Activated CD8-positive, alpha-beta memory T cell treated with anti-CD3 and anti-CD28 coated beads for 1 hour (primary cell): ENCODE measurements around the gene CHMP2A.
"Not testable (repeated sequence)": the region's sequence is repeated elsewhere in the genome, so short reads cannot be mapped to it uniquely, and the experiment has no call there.

Experiments
- DNase-seq, 2 donors: peaks; one replicate each; pipeline ENCODE4 v3.0.0-alpha.2; 2020; ENCODE audit warnings: low read depth in 1 of 2; ENCODE audit errors: extremely low read depth in 1 of 2

The CHMP2A gene

DNA sequence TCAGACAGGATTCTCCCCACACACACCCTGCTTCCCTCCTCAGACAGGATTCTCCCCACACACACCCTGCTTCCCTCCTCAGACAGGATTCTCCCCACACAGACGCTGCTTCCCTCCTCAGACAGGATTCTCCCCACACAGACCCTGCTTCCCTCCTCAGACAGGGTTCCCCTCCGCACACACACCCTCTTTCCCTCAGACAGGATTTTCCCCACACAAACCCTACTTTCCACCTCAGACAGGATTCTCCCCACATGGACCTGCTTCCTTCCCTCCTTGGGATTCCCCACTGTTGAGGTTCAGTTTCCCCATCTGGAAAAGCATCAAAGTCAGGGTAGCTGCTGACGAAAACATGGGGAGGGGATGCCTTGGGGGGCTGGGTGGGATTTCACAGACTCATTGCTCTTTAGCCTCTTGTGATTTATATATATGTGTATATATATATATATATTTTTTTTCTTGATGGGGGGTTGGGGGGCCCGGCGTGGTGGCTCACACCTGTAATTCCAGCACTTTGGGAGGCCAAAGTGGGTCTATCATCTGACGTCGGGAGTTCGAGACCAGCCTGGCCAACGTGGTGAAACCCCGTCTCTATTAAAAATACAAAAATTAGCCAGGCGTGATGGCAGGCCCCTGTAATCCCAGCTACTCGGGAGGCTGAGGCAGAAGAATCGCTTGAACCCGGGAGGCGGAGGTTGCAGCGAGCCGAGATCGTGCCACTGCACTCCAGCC is 12.1 kb downstream of the CHMP2A start:
- DNase-seq: not testable (repeated sequence)

GRCh38 chr19:58539169-58539559 is 15.7 kb downstream of the CHMP2A start:
- not testable (repeated sequence) for DNase-seq

GRCh38 chr19:58538257-58539168 is 16.4 kb downstream of the CHMP2A start:
- no peak for DNase-seq

DNA sequence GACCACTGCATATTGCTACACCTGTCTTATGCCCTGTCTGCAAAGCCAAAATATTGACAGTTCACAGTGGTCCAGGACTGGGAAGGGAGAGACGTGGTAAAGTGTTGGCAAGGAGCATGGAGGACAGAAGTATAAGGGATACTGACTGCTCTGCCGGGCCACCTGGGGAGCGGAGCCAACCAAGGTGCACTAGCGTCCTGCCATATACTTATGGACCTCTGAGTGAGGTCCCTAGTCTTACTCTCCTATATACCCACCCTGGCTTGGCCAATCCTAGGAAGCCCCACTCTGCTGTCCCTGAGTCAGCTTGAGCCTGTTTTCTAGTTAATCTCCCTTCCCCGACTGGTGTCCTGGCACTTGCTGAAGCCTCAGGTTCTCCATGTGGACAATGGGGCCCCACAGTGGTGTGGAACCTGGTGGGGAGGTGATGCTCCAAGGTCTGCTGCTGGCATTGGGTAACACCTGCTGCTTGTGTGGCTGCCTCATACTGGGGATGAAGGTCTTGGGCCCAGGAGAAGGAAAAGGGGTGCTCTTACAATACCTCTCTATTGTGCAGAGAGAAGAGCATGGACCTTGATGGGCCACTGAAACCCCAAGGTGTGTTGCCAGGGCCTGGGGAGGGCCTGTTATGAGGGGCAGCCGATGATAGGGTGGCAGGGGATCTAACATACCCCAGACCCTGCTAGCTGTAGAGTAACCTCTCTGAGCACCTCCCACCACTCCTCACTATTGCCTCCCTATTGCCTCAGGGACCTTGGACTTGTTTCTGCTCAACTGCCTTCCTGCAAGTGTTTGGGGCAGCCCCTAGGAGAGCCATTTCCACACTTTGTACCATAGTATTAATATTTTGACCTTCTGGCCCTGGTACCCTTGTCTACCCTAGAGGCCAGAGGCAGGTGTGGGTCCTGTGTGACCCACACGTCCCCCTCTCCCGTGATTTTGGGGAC is 17.8 kb downstream of the CHMP2A start:
- DNase-seq: no peak

DNA sequence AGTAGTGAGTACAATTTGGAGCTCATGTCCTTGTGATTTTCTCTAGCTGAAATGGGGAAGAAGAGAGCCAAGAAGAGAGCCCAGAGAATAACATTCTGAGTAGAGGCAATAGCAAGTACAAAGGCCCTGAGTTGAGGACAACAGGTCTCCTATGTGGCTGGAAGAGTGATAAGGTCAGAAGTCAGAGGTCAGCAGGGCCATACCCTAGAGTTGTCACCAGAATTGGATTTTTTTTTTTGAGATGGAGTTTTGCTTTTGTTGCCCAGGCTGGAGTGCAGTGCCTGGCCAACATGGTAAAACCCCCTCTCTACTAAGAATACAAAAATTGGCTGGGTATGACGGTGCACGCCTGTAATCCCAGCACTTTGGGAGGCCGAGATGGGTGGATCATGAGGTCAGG is 19.0 kb downstream of the CHMP2A start:
- no peak for DNase-seq

DNA sequence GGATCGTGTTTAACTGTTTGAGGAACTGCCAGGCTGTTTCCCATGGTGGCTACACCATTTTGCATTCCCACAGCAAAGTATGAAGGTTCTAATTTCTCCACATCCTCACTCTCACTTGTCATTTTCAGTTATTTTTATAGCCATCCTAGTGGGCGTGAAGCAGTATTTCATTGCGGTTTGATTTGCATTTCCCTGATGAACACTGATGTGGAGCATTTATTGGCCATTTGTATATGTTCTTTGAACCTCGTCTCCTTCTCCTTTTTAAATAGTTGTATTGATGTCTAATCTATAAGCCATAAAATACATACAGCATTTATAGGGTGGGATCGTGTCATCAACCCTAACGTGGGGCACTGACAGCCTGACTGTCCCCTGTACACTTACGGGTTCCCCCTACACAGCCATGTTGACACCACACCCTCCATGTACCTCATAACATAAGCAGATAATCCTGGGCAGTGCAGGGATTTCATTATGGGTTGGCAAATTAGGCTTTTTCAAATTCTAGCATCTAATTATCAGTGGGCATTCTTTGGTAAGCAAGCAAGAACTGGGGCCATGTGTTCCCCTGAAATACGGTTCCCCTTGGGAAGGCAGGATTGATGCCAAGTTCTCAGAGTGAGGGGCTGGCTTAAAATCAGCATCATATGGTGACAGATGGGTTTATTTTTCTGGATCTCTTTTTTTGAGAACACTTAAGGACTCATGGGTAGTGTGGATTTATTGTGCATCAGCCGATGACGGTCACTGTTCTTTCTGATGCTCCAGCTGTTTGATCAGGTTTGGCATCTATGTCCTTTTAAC is 23.7 kb downstream of the CHMP2A start:
- DNase-seq: no peak

- DNase-seq: no peak
Measured at GRCh38 chr19:58529405-58529804, 25.5 kb downstream of the CHMP2A start.

GRCh38 chr19:58522709-58523108 is 32.2 kb downstream of the CHMP2A start:
- DNase-seq: no peak

GRCh38 chr19:58521651-58522050 is 33.3 kb downstream of the CHMP2A start:
- no peak for DNase-seq

DNA sequence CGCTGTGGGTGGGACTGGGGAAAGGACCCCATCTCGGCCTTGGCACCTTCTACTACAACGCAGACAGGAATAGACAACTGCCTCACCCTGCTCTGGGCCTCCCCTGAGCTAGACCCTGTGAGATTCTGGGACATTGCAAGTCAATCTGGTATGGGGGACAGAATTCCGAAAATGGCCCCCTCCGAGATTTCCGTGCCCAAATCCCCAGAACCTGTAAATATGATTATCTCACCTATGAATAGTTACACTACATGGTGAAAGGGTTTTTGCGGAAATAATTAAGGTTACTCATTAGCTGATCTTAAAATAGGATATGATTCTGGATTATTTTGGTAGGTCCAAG is 34.7 kb downstream of the CHMP2A start:
- no peak for DNase-seq

DNA sequence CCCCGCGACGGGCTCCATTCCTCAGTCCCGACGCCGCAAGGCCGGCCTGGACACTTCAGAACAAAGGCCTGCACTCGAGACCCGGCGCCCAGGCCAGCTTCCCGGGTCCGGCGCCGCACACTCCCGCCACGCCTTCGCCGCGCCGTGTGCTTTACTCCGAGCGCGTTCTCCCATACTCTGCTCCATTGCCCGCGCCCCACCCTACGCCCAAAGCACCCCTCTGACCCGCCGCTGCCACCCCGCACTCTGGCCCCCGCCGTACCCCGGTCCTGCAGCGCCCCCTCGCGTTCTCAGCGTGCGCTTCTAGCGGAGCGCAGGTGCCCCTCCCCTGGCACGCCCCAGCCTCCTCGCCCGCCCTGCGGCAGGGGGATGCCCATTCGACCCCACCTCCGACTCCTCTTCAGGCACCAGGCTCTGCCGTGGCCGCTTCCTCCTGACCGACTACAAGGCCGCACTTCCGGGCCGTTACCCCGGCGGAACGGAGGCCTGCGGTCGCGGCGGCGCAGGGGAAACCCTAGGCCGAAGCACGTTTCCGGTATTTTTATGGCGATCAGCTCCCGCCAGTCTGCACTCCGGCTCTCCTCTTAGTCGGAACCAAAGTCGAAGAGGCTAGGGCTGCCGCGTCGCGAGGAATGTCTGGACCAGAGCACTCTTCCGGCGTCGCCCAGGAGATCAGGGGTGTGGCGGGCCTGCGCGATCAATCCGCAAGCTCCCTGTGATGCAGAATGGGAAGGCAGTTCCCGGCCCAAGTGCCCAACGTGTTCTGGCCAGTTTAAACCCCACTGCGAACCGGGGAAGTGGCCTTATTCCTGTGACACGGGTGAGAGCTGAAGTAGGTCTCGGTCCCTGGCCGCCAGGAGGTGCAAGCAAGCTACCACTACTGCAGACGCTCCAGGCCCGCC is 35.3 kb downstream of the CHMP2A start, which contains the start of gene ZBTB45:
TSS of gene ZBTB45 (minus strand) at position 456 of the 902 bp plus-strand sequence. CDS start 2,137 bp downstream, outside the sequence.
- DNase-seq: peak; percentile 73 to 80

DNA sequence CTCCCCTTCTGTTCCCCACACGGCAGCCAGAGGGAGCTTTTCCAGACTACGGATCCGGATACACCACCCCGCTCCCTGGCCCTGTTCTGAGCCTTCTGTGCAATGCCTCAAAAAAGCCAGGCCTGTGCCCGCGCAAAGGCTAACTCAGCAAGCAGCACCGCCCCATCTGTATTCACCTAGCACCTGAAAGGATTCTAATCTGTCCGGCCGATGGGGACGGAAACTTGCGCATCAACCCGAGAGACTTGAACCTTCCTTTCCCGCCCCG is 35.9 kb downstream of the CHMP2A start:
- DNase-seq: no peak

DNA sequence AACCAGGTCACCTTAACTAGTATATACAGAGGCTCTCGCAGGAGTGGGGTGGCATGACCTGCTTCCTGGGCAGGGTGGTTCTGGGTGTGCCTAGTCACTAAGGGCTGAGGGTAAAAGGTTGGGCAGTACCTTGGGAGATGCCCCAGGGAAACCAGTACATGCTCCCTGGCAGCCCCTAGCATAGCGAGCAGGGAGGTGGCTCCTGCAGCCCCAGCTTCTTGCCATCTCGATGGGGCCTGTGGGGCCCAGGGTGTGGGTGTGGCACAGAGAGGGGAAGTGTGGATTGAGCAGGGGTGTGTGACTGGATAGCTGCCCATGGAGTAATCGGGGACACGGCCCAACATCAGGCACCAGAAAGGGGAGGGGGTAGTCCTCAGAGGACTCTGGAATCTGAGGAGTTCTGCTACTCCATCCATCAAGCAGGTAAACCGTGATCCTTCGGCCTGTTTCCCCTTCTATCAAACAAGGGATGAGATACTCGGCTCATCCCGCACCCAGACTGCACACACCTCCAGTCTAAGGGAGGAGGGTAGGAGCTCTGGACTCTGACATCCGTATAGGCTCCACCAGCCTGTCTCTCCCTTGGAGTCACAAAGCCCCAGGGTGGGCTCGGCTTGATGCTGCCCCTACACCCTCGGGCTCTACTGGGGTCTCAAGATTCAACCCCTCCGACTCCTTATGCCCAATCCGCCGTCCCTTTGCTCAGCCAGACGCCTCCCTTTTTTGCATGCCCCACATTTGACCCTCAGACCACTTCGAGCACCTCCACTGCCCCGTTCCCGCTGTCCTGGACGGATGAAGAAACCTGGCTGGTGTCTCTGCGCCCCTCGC is 36.4 kb downstream of the CHMP2A start:
- no peak for DNase-seq

- DNase-seq: no peak
Measured at GRCh38 chr19:58516964-58517833, 37.7 kb downstream of the CHMP2A start.

GRCh38 chr19:58516246-58516836 is 38.6 kb downstream of the CHMP2A start:
- DNase-seq: no peak

- no peak for DNase-seq
Measured at GRCh38 chr19:58515259-58515658, 39.6 kb downstream of the CHMP2A start.

DNA sequence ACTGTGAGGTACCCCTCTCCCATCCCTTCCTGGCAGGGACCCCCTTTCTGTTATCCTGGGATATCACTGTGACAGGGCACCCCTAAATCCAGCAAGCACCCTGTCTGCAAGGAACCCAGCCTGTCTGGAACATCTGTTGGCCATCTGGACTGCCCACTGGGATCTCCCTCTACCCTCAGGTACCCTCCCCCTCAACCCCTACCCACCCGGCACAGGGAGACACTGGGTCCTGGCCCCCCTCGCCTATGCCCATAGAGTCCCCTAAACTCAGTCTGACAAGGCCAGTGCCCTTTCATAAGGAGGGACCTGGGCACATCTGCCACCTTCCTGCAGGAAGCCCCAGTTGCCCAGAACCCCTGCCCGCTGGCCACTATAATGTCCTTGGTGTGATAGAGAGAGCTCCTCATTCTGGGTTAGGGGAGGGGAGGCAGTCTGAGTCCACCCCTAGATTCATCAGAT is 40.3 kb downstream of the CHMP2A start:
- DNase-seq: no peak
